COR-L47 (cell line): Measurements from ENCODE around the gene KIF3B.
A peak's percentile ranks its signal among the peaks of the same experiment; 100 is the strongest.
"Not testable (repeated sequence)": the region's sequence is repeated elsewhere in the genome, so short reads cannot be mapped to it uniquely, and the experiment has no call there.

ENCODE experiments used
- DNase-seq: peaks from one replicate; lab custom pipeline; 2025; lab: John Stamatoyannopoulos, UW

Gene KIF3B

GRCh38 chr20:32248043-32248442 is 29.4 kb upstream of the KIF3B start:
- no peak for DNase-seq

GRCh38 chr20:32249030-32249738 is 28.3 kb upstream of the KIF3B start:
- DNase-seq = no peak

GRCh38 chr20:32251470-32251869 is 26.0 kb upstream of the KIF3B start:
- no peak for DNase-seq

- no peak for DNase-seq
Measured at GRCh38 chr20:32252189-32252588, 25.3 kb upstream of the KIF3B start.

- not testable (repeated sequence) for DNase-seq
Measured at GRCh38 chr20:32260973-32261372, 16.5 kb upstream of the KIF3B start.

- DNase-seq = no peak
Measured at GRCh38 chr20:32261644-32262043, 15.8 kb upstream of the KIF3B start.

- no peak for DNase-seq
Measured at GRCh38 chr20:32263398-32263954, 14.0 kb upstream of the KIF3B start.

- DNase-seq = no peak
Measured at GRCh38 chr20:32271620-32272019, 5.8 kb upstream of the KIF3B start.

GRCh38 chr20:32274359-32274758 is 3.1 kb upstream of the KIF3B start:
- DNase-seq = no peak

GRCh38 chr20:32275163-32275562 is 2.3 kb upstream of the KIF3B start:
- DNase-seq = not testable (repeated sequence)

- no peak for DNase-seq
Measured at GRCh38 chr20:32278199-32278643, 770 bp downstream of the KIF3B start.

GRCh38 chr20:32281711-32282110 is 4.3 kb downstream of the KIF3B start:
- no peak for DNase-seq

GRCh38 chr20:32282461-32282860 is 5.0 kb downstream of the KIF3B start:
- DNase-seq = peak; percentile 39

- DNase-seq = no peak
Measured at GRCh38 chr20:32285082-32285620, 7.7 kb downstream of the KIF3B start.

GRCh38 chr20:32285621-32286371 is 8.3 kb downstream of the KIF3B start:
- DNase-seq = no peak

- no peak for DNase-seq
Measured at GRCh38 chr20:32287231-32287638, 9.8 kb downstream of the KIF3B start.

GRCh38 chr20:32288225-32288849 is 10.9 kb downstream of the KIF3B start:
- no peak for DNase-seq

- DNase-seq = not testable (repeated sequence)
Measured at GRCh38 chr20:32289299-32289660, 11.8 kb downstream of the KIF3B start.

- DNase-seq = no peak
Measured at GRCh38 chr20:32289661-32290431, 12.4 kb downstream of the KIF3B start.

- DNase-seq = no peak
Measured at GRCh38 chr20:32291166-32291565, 13.7 kb downstream of the KIF3B start.

- no peak for DNase-seq
Measured at GRCh38 chr20:32292548-32292947, 15.1 kb downstream of the KIF3B start.

- no peak for DNase-seq
Measured at GRCh38 chr20:32294071-32294470, 16.6 kb downstream of the KIF3B start.
